Activated B cell treated with CpG ODN at 0.5 μM for 24 hours (primary cell): ENCODE measurements around the gene GABBR2. TPM values are rescaled to one million over a fixed set of nuclear protein-coding genes. Genes with fewer than 3 reads are reported as not detected.

Source experiments
- ATAC-seq: fragments of 200-7000 bp; cut with Tn5 transposase; one replicate; pipeline ENCODE4 v1.10.0; 2021; ENCODE audit warnings: low read depth, mild to moderate bottlenecking, moderate library complexity
- CTCF ChIA-PET: fragments of 350-600 bp; sonication (Branson Sonifier 250); formaldehyde crosslinking; loops from one replicate; lab custom pipeline; 2021; ENCODE audit warnings: antibody characterized with exemption; lab: Charles Lee
- POLR2A ChIA-PET: fragments of 350-600 bp; sonication (Branson Sonifier 250); formaldehyde crosslinking; loops from one replicate; lab custom pipeline; 2021; ENCODE audit warnings: antibody characterized with exemption; lab: Charles Lee
- DNase-seq: peaks from one replicate; pipeline ENCODE4 v3.0.0; 2022
- H3K27ac Mint-ChIP-seq: one replicate; pipeline ENCODE4 v1.8.0; 2020; ENCODE audit warnings: mixed read lengths
- H3K27me3 Mint-ChIP-seq: one replicate; pipeline ENCODE4 v1.8.0; 2021; ENCODE audit warnings: mixed read lengths
- H3K36me3 Mint-ChIP-seq: one replicate; pipeline ENCODE4 v1.8.0; 2021; ENCODE audit warnings: low read depth, mixed read lengths
- H3K4me1 Mint-ChIP-seq: one replicate; pipeline ENCODE4 v1.8.0; 2021; ENCODE audit warnings: mixed read lengths
- H3K4me3 Mint-ChIP-seq: one replicate; pipeline ENCODE4 v1.8.0; 2020; ENCODE audit warnings: mild to moderate bottlenecking, mixed read lengths
- H3K9me3 Mint-ChIP-seq: one replicate; pipeline ENCODE4 v1.8.0; 2020; ENCODE audit warnings: mixed read lengths
- CTCF ChIP-seq: fragments of 200-600 bp; IDR thresholded peaks from one replicate; pipeline ENCODE4 v1.8.0; 2022; ENCODE audit warnings: antibody characterized with exemption, mild to moderate bottlenecking
- intact Hi-C: fragments of 100-400 bp; cut with micrococcal nuclease; formaldehyde crosslinking; loops from one replicate; pipeline ENCODE4 v1.15.1; 2024
- total RNA-seq: library from RNA; stranded (reverse); gene quantifications from 2 replicates; pipeline ENCODE4 v1.2.3, GENCODE V29; 2022

GABBR2 gene
- total RNA-seq, 1 donor from 2014 or later, result not detected

GRCh38 chr9:98702835-98703380 lies 5.8 kb downstream of the GABBR2 start:
- intact Hi-C loops, result no loop called here
- Mint-ChIP-seq H3K4me1 (peaks cover 10% of the 10 kb centered on the region), H3K27me3 (peaks cover 53% of the 10 kb centered on the region), H3K9me3 (peaks cover 3% of the 10 kb centered on the region), H3K36me3 (no peaks in the 10 kb centered on the region), H3K4me3 (no peak overlapping the region), H3K27ac (no peak overlapping the region)
- CTCF ChIA-PET, result no interaction called here
- ATAC-seq (no peak), DNase-seq (no peak)
- POLR2A ChIA-PET, result no interaction called here
- TF ChIP-seq CTCF, result no peak

- no peak for ATAC-seq
- CTCF ChIA-PET, result no interaction called here
Observed at GRCh38 chr9:98702340-98702739, 6.4 kb downstream of the GABBR2 start.

GRCh38 chr9:98701576-98701975 lies 7.2 kb downstream of the GABBR2 start:
- no peak for TF ChIP-seq CTCF
- peaks cover 48% of the 10 kb centered on the region for H3K27me3 Mint-ChIP-seq
- POLR2A ChIA-PET, result no interaction called here

More at GRCh38 chr9:98702340-98702739, 6.4 kb downstream of the GABBR2 start:
- no peak for DNase-seq
- H3K4me1 Mint-ChIP-seq, result peaks cover 8% of the 10 kb centered on the region
- H3K27me3 Mint-ChIP-seq, result peaks cover 54% of the 10 kb centered on the region
- intact Hi-C loops, result no loop called here
- H3K4me3 Mint-ChIP-seq, result no peak overlapping the region
- POLR2A ChIA-PET, result no interaction called here
- no peaks in the 10 kb centered on the region for H3K36me3 Mint-ChIP-seq
- peaks cover 3% of the 10 kb centered on the region for H3K9me3 Mint-ChIP-seq
- no peak for TF ChIP-seq CTCF
- H3K27ac Mint-ChIP-seq, result no peak overlapping the region

GRCh38 chr9:98700801-98701200 lies 7.9 kb downstream of the GABBR2 start:
- no peak for ATAC-seq
- Mint-ChIP-seq H3K4me1 (no peaks in the 10 kb centered on the region), H3K27ac (no peak overlapping the region), H3K27me3 (peaks cover 44% of the 10 kb centered on the region), H3K36me3 (no peaks in the 10 kb centered on the region), H3K4me3 (no peak overlapping the region), H3K9me3 (peaks cover 3% of the 10 kb centered on the region)
- TF ChIP-seq CTCF, result no peak
- ChIA-PET POLR2A (no interaction called here), CTCF (no interaction called here)
- intact Hi-C loops, result no loop called here
- DNase-seq, result no peak

More at GRCh38 chr9:98701576-98701975, 7.2 kb downstream of the GABBR2 start:
- no peaks in the 10 kb centered on the region for H3K36me3 Mint-ChIP-seq
- peaks cover 1% of the 10 kb centered on the region for H3K4me1 Mint-ChIP-seq
- no peak overlapping the region for H3K4me3 Mint-ChIP-seq
- DNase-seq (no peak), ATAC-seq (no peak)
- peaks cover 3% of the 10 kb centered on the region for H3K9me3 Mint-ChIP-seq
- intact Hi-C loops, result no loop called here
- CTCF ChIA-PET, result no interaction called here
- no peak overlapping the region for H3K27ac Mint-ChIP-seq

- CTCF ChIA-PET, result no interaction called here
- no peak overlapping the region for H3K4me3 Mint-ChIP-seq
- H3K9me3 Mint-ChIP-seq, result peaks cover 3% of the 10 kb centered on the region
- no peak for TF ChIP-seq CTCF
- no peaks in the 10 kb centered on the region for H3K4me1 Mint-ChIP-seq
- DNase-seq (no peak), ATAC-seq (no peak)
- no peaks in the 10 kb centered on the region for H3K36me3 Mint-ChIP-seq
- H3K27me3 Mint-ChIP-seq, result peaks cover 34% of the 10 kb centered on the region
- H3K27ac Mint-ChIP-seq, result no peak overlapping the region
- POLR2A ChIA-PET, result no interaction called here
- intact Hi-C loops, result no loop called here
Observed at GRCh38 chr9:98698856-98699255, 9.9 kb downstream of the GABBR2 start.
